Hepatocyte (in vitro differentiated cells): ENCODE measurements around the gene VSNL1.

Experiments used
- EZH2 ChIP-seq: fragments of 200-600 bp; sonication (generic); IDR thresholded peaks from 2 replicates; pipeline ENCODE4 v1.6.1; 2016; ENCODE audit warnings: antibody characterized with exemption, mild to moderate bottlenecking, borderline replicate concordance
- EZH2phosphoT487 ChIP-seq: fragments of 200-600 bp; sonication (generic); IDR thresholded peaks from one replicate; pipeline ENCODE4 v1.6.1; 2018; ENCODE audit warnings: antibody characterized with exemption, mild to moderate bottlenecking, low read depth, moderate library complexity; ENCODE audit not compliant: unreplicated experiment, severe bottlenecking
- TF ChIP-seq, protein P1 (sequence below): fragments of 200-600 bp; sonication (generic); IDR thresholded peaks from 2 replicates; pipeline ENCODE4 v1.5.1; 2016; ENCODE audit warnings: antibody characterized with exemption, mild to moderate bottlenecking; ENCODE audit not compliant: poor library complexity

- TF ChIP-seq, protein P1, sequence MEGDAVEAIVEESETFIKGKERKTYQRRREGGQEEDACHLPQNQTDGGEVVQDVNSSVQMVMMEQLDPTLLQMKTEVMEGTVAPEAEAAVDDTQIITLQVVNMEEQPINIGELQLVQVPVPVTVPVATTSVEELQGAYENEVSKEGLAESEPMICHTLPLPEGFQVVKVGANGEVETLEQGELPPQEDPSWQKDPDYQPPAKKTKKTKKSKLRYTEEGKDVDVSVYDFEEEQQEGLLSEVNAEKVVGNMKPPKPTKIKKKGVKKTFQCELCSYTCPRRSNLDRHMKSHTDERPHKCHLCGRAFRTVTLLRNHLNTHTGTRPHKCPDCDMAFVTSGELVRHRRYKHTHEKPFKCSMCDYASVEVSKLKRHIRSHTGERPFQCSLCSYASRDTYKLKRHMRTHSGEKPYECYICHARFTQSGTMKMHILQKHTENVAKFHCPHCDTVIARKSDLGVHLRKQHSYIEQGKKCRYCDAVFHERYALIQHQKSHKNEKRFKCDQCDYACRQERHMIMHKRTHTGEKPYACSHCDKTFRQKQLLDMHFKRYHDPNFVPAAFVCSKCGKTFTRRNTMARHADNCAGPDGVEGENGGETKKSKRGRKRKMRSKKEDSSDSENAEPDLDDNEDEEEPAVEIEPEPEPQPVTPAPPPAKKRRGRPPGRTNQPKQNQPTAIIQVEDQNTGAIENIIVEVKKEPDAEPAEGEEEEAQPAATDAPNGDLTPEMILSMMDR: no peak
- TF ChIP-seq EZH2: no peak
- TF ChIP-seq EZH2phosphoT487: no peak
Measured at GRCh38 chr2:17542471-17542870, 2.0 kb downstream of the VSNL1 start.
